Mesenchymal stem cell (in vitro differentiated cells and primary cell): ENCODE data around the gene RPN1.

ENCODE experiments used
- DNase-seq: peaks from one replicate; pipeline ENCODE4 v3.0.0-alpha.2; 2013
- H2AFZ ChIP-seq: one replicate; pipeline ENCODE4 v1.6.1; 2013; ENCODE audit warnings: low read depth, mild to moderate bottlenecking, control low read depth, inconsistent platforms, low read length, moderate library complexity
- H2AK5ac ChIP-seq: 2 replicates; pipeline ENCODE4 v1.6.1; 2013; ENCODE audit warnings: low read length, moderate library complexity, mild to moderate bottlenecking, inconsistent platforms; ENCODE audit not compliant: severe bottlenecking
- H2BK120ac ChIP-seq: one replicate; pipeline ENCODE4 v1.6.1; 2013; ENCODE audit warnings: low read depth, mild to moderate bottlenecking, inconsistent platforms, low read length, moderate library complexity
- H2BK12ac ChIP-seq, 2 experiments: one replicate each; pipeline ENCODE4 v1.6.1; 2013; ENCODE audit warnings: inconsistent platforms in 2 of 2, low read length in 2 of 2, mild to moderate bottlenecking in 2 of 2, moderate library complexity in 2 of 2, control low read depth in 1 of 2
- H2BK15ac ChIP-seq: one replicate; pipeline ENCODE4 v1.6.1; 2013; ENCODE audit warnings: mild to moderate bottlenecking, low read depth, inconsistent platforms; ENCODE audit not compliant: poor library complexity, severe bottlenecking
- H2BK5ac ChIP-seq: 2 replicates; pipeline ENCODE4 v1.6.1; 2013; ENCODE audit warnings: low read depth, mild to moderate bottlenecking, low read length, control low read depth, inconsistent platforms; ENCODE audit not compliant: poor library complexity, severe bottlenecking
- H3K14ac ChIP-seq, 2 experiments: one replicate each; pipeline ENCODE4 v1.6.1; 2013; ENCODE audit warnings: inconsistent platforms in 2 of 2, low read length in 2 of 2, control low read depth in 1 of 2, mild to moderate bottlenecking in 1 of 2, moderate library complexity in 1 of 2
- H3K18ac ChIP-seq, 2 experiments: one replicate each; pipeline ENCODE4 v1.6.1; 2013; ENCODE audit warnings: inconsistent platforms in 2 of 2, low read length in 2 of 2, control low read depth in 1 of 2, low read depth in 1 of 2, mild to moderate bottlenecking in 1 of 2
- H3K23ac ChIP-seq, 2 experiments: one replicate each; pipeline ENCODE4 v1.6.1; 2013; ENCODE audit warnings: inconsistent platforms in 2 of 2, low read length in 2 of 2, mild to moderate bottlenecking in 2 of 2, moderate library complexity in 2 of 2, control low read depth in 1 of 2
- H3K27ac ChIP-seq: 2 replicates; pipeline ENCODE4 v1.5.1; 2013; ENCODE audit warnings: mild to moderate bottlenecking, moderate library complexity, low read length, control low read depth, inconsistent platforms; ENCODE audit not compliant: poor library complexity, severe bottlenecking
- H3K27me3 ChIP-seq, 2 experiments: 2 replicates each; pipeline versions ENCODE4 v1.6.1 to v1.7.0; 2013; ENCODE audit warnings: low read length in 2 of 2, mild to moderate bottlenecking in 2 of 2, moderate library complexity in 2 of 2, control low read depth in 1 of 2, inconsistent platforms in 1 of 2; ENCODE audit not compliant: control insufficient read depth in 1 of 2, insufficient read depth in 1 of 2
- H3K36me3 ChIP-seq, 2 experiments: 2 replicates each; pipeline versions ENCODE4 v1.6.1 to v1.7.0; 2013; ENCODE audit warnings: low read length in 2 of 2, control low read depth in 1 of 2, inconsistent platforms in 1 of 2, low read depth in 1 of 2, mild to moderate bottlenecking in 1 of 2; ENCODE audit not compliant: insufficient read depth in 2 of 2, control insufficient read depth in 1 of 2
- H3K4ac ChIP-seq, 2 experiments: one replicate each; pipeline ENCODE4 v1.6.1; 2013; ENCODE audit warnings: inconsistent platforms in 2 of 2, low read length in 2 of 2, mild to moderate bottlenecking in 2 of 2, moderate library complexity in 2 of 2, control low read depth in 1 of 2, low read depth in 1 of 2
- H3K4me1 ChIP-seq: 2 replicates; pipeline ENCODE4 v1.6.1; 2013; ENCODE audit warnings: low read depth, low read length, control low read depth; ENCODE audit not compliant: control insufficient read depth, insufficient read depth
- H3K4me2 ChIP-seq: 2 replicates; pipeline ENCODE4 v1.6.1; 2013; ENCODE audit warnings: low read length, mild to moderate bottlenecking, inconsistent platforms; ENCODE audit not compliant: poor library complexity, severe bottlenecking
- H3K4me3 ChIP-seq, 2 experiments: 2 replicates each; pipeline versions ENCODE4 v1.5.1 to v1.7.0; 2013; ENCODE audit warnings: low read length in 2 of 2, mild to moderate bottlenecking in 2 of 2, control low read depth in 1 of 2, low read depth in 1 of 2; ENCODE audit not compliant: insufficient read depth in 1 of 2
- H3K79me1 ChIP-seq: replicated peaks from 2 replicates; pipeline ENCODE4 v1.6.1; 2013; ENCODE audit warnings: mild to moderate bottlenecking, control low read depth, low read length, inconsistent platforms; ENCODE audit not compliant: poor library complexity, severe bottlenecking
- H3K9ac ChIP-seq: 2 replicates; pipeline ENCODE4 v1.7.0; 2013; ENCODE audit warnings: mild to moderate bottlenecking, low read length, moderate library complexity
- H3K9me3 ChIP-seq: 2 replicates; pipeline ENCODE4 v1.7.0; 2013; ENCODE audit warnings: mild to moderate bottlenecking, low read length; ENCODE audit not compliant: control insufficient read depth
- H4K8ac ChIP-seq: one replicate; pipeline ENCODE4 v1.6.1; 2013; ENCODE audit warnings: inconsistent platforms, mild to moderate bottlenecking, low read length, moderate library complexity
- H4K91ac ChIP-seq: one replicate; pipeline ENCODE4 v1.6.1; 2013; ENCODE audit warnings: mild to moderate bottlenecking, low read length, inconsistent platforms
- WGBS: methylation state at CpG from one replicate; pipeline ENCODE4 v1.1.7; 2013; ENCODE audit warnings: mixed read lengths; 5-methylcytosine and 5-hydroxymethylcytosine counted together

RPN1 gene

GRCh38 chr3:128579927-128580326 lies 70.7 kb downstream of the RPN1 start:
- Histone ChIP-seq H3K4me1 (peaks cover 3% of the 10 kb centered on the region), H3K4me3 (no peak overlapping the region), H3K4me2 (no peak overlapping the region), H3K9me3 (peaks cover 10% of the 10 kb centered on the region), H3K23ac (no peak overlapping the region), H2BK5ac (no peak overlapping the region), H3K18ac (no peak overlapping the region), H3K9ac (no peak overlapping the region), H4K8ac (no peak overlapping the region), H3K36me3 (no peaks in the 10 kb centered on the region), H3K27me3 (peaks cover 55 to 74% of the 10 kb centered on the region in 2 experiments), H2BK120ac (no peak overlapping the region), H3K79me1 (no peaks in the 10 kb centered on the region), H2AK5ac (no peak overlapping the region), H2BK15ac (no peak overlapping the region), H2BK12ac (no peak overlapping the region), H3K4ac (no peak overlapping the region), H2AFZ (no peak overlapping the region), H3K14ac (no peak overlapping the region), H3K27ac (no peak overlapping the region), H4K91ac (no peak overlapping the region)
- WGBS, result 84% methylated on average over 1 of the region's 2 CpGs
- DNase-seq, result no peak

- Histone ChIP-seq H3K23ac (no peak overlapping the region), H4K8ac (no peak overlapping the region), H3K4ac (no peak overlapping the region), H3K9me3 (peaks cover 10% of the 10 kb centered on the region), H3K27ac (no peak overlapping the region), H2BK12ac (no peak overlapping the region), H3K27me3 (peaks cover 54 to 79% of the 10 kb centered on the region in 2 experiments), H3K79me1 (no peaks in the 10 kb centered on the region), H3K18ac (no peak overlapping the region), H2BK15ac (no peak overlapping the region), H2AFZ (no peak overlapping the region), H3K4me1 (no peaks in the 10 kb centered on the region), H2BK120ac (no peak overlapping the region), H4K91ac (no peak overlapping the region), H3K4me3 (no peak overlapping the region), H3K9ac (no peak overlapping the region), H2AK5ac (no peak overlapping the region), H2BK5ac (no peak overlapping the region), H3K36me3 (no peaks in the 10 kb centered on the region), H3K14ac (no peak overlapping the region), H3K4me2 (no peak overlapping the region)
- WGBS, result 87% methylated on average over 8 of the region's 9 CpGs
- DNase-seq, result no peak
These were observed 72.3 kb downstream of the RPN1 start for GRCh38 chr3:128578346-128578745.

- H3K9me3 ChIP-seq, result peaks cover 10% of the 10 kb centered on the region
- WGBS, result 65% methylated on average over 10 of the region's 10 CpGs
- H2BK5ac ChIP-seq, result no peak overlapping the region
These were observed 72.9 kb downstream of the RPN1 start for GRCh38 chr3:128577711-128578110.

DNA sequence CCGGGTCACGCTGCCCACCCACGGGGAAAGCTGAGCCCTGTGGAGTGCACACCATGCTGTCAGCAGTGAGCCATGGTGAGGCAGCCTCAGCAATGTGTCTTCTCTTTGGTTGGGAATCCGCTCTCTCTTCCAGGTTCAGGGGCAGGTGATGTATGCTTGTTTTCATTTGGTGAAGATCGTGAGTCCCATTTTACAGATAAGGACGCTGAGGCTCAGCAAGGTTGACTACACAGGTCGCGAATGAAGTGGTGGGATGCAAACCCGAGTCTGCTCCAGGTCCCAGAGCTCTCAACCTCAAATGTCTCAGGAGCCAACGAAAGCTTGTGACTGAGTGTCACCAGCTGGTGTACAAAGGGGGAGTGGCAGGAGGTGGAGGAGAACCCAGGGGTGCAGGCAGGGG lies 74.3 kb downstream of the RPN1 start:
- Histone ChIP-seq H3K9ac (no peak overlapping the region), H4K91ac (no peak overlapping the region), H3K36me3 (no peaks in the 10 kb centered on the region), H3K9me3 (peaks cover 10% of the 10 kb centered on the region), H2BK15ac (no peak overlapping the region), H2BK120ac (no peak overlapping the region), H2AK5ac (no peak overlapping the region), H2BK5ac (no peak overlapping the region), H3K27me3 (peaks cover 55 to 80% of the 10 kb centered on the region in 2 experiments), H3K23ac (no peak overlapping the region), H3K27ac (no peak overlapping the region), H3K4me3 (no peak overlapping the region), H3K4ac (no peak overlapping the region), H2AFZ (no peak overlapping the region), H3K4me2 (no peak overlapping the region), H3K4me1 (no peaks in the 10 kb centered on the region), H4K8ac (no peak overlapping the region), H3K14ac (no peak overlapping the region), H3K18ac (no peak overlapping the region), H2BK12ac (no peak overlapping the region), H3K79me1 (no peaks in the 10 kb centered on the region)
- no peak for DNase-seq
- WGBS, result 88% methylated on average over 10 of the region's 10 CpGs

More at GRCh38 chr3:128577711-128578110, 72.9 kb downstream of the RPN1 start:
- no peak overlapping the region for H3K4ac ChIP-seq
- no peak overlapping the region for H2BK12ac ChIP-seq
- H3K27me3 ChIP-seq, result peaks cover 54 to 79% of the 10 kb centered on the region in 2 experiments
- H2BK120ac ChIP-seq, result no peak overlapping the region
- no peak for DNase-seq
- H3K18ac ChIP-seq, result no peak overlapping the region
- H2AFZ ChIP-seq, result no peak overlapping the region
- no peak overlapping the region for H2BK15ac ChIP-seq
- no peak overlapping the region for H3K4me3 ChIP-seq
- no peak overlapping the region for H4K91ac ChIP-seq
- no peak overlapping the region for H3K23ac ChIP-seq
- H3K9ac ChIP-seq, result no peak overlapping the region
- no peaks in the 10 kb centered on the region for H3K36me3 ChIP-seq
- H2AK5ac ChIP-seq, result no peak overlapping the region
- H3K27ac ChIP-seq, result no peak overlapping the region
- H3K4me2 ChIP-seq, result no peak overlapping the region
- peak overlapping the region in 1 of 2 experiments; percentile 6 for H3K14ac ChIP-seq
- H3K4me1 ChIP-seq, result no peaks in the 10 kb centered on the region
- H3K79me1 ChIP-seq, result no peaks in the 10 kb centered on the region
- H4K8ac ChIP-seq, result no peak overlapping the region
